ENCODE data around the gene ATG9A.

- TF ChIP-seq POLR2A (IDR thresholded peaks at IDR 0.05; ENCODE audit: extremely low read depth, insufficient read length), result no peak
- TF ChIP-seq, protein P1, sequence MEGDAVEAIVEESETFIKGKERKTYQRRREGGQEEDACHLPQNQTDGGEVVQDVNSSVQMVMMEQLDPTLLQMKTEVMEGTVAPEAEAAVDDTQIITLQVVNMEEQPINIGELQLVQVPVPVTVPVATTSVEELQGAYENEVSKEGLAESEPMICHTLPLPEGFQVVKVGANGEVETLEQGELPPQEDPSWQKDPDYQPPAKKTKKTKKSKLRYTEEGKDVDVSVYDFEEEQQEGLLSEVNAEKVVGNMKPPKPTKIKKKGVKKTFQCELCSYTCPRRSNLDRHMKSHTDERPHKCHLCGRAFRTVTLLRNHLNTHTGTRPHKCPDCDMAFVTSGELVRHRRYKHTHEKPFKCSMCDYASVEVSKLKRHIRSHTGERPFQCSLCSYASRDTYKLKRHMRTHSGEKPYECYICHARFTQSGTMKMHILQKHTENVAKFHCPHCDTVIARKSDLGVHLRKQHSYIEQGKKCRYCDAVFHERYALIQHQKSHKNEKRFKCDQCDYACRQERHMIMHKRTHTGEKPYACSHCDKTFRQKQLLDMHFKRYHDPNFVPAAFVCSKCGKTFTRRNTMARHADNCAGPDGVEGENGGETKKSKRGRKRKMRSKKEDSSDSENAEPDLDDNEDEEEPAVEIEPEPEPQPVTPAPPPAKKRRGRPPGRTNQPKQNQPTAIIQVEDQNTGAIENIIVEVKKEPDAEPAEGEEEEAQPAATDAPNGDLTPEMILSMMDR (IDR thresholded peaks at IDR 0.05; ENCODE audit: low read depth, low read length), result no peak
Observed at GRCh38 chr2:219184121-219184520, 45.3 kb downstream of the ATG9A start.
